Smooth muscle cell (in vitro differentiated cells): Measurements from ENCODE around the gene PRKAG2. TPM values are rescaled to one million over a fixed set of nuclear protein-coding genes. Genes with fewer than 3 reads are reported as not detected.

Experiments
- DNase-seq: peaks from one replicate; lab custom pipeline; 2025; ENCODE audit not compliant: unreplicated experiment; lab: John Stamatoyannopoulos, UW
- H2AFZ ChIP-seq: fragments of 200-600 bp; sonication (generic); 2 replicates; pipeline ENCODE4 v1.6.0; 2016; ENCODE audit warnings: antibody characterized with exemption, low read depth, mild to moderate bottlenecking
- H3F3A ChIP-seq: fragments of 200-600 bp; sonication (generic); 2 replicates; pipeline ENCODE4 v1.6.0; 2017; ENCODE audit warnings: antibody characterized with exemption, low read depth
- H3K27ac ChIP-seq: fragments of 200-600 bp; sonication (generic); 2 replicates; pipeline ENCODE4 v1.5.1; 2016; ENCODE audit warnings: low read depth, mild to moderate bottlenecking
- H3K27me3 ChIP-seq: fragments of 200-600 bp; sonication (generic); 2 replicates; pipeline ENCODE4 v1.6.1; 2016; ENCODE audit warnings: low read depth, mild to moderate bottlenecking
- H3K36me3 ChIP-seq: fragments of 200-600 bp; sonication (generic); 2 replicates; pipeline ENCODE4 v1.5.1; 2016; ENCODE audit warnings: low read depth
- H3K4me1 ChIP-seq: fragments of 200-600 bp; sonication (generic); 2 replicates; pipeline ENCODE4 v1.5.1; 2016; ENCODE audit warnings: low read depth
- H3K4me2 ChIP-seq: fragments of 200-600 bp; sonication (generic); 2 replicates; pipeline ENCODE4 v1.6.0; 2016; ENCODE audit warnings: mild to moderate bottlenecking
- H3K4me3 ChIP-seq: fragments of 200-600 bp; sonication (generic); 2 replicates; pipeline ENCODE4 v1.5.1; 2016; ENCODE audit warnings: mild to moderate bottlenecking
- H3K79me2 ChIP-seq: fragments of 200-600 bp; sonication (generic); 2 replicates; pipeline ENCODE4 v1.6.0; 2016; ENCODE audit warnings: low read depth, mild to moderate bottlenecking
- H3K9ac ChIP-seq: fragments of 200-600 bp; sonication (generic); 2 replicates; pipeline ENCODE4 v1.6.0; 2016; ENCODE audit warnings: low read depth
- H3K9me3 ChIP-seq: fragments of 200-600 bp; sonication (generic); replicated peaks from 2 replicates; pipeline ENCODE4 v1.5.1; 2016; ENCODE audit warnings: low read depth
- H4K20me1 ChIP-seq: fragments of 200-600 bp; sonication (generic); 2 replicates; pipeline ENCODE4 v1.6.0; 2016; ENCODE audit warnings: low read depth
- WGBS: methylation state at CpG from one replicate; pipeline ENCODE4 v1.1.7; 2016; ENCODE audit warnings: low lambda C conversion rate; 5-methylcytosine and 5-hydroxymethylcytosine counted together
- polyA plus RNA-seq: library from polyadenylated mRNA; unstranded; fragments of >200 nt; fragmentation: Nextera tagmentation; extraction: Ambion mirVana; gene quantifications from 2 replicates; pipeline ENCODE4 v1.2.1, GENCODE V29; 2016
- total RNA-seq: library from RNA; depleted of rRNA; stranded (reverse); fragments of >200 nt; gene quantifications from 2 replicates; pipeline ENCODE4 v1.2.3, GENCODE V29; 2014
- TF ChIP-seq, protein P1 (sequence below): fragments of 200-600 bp; sonication (generic); IDR thresholded peaks from 2 replicates; pipeline ENCODE4 v1.5.1; 2017; ENCODE audit warnings: borderline replicate concordance, mild to moderate bottlenecking, antibody characterized with exemption; ENCODE audit not compliant: insufficient read depth, poor library complexity, severe bottlenecking

Gene PRKAG2
- total and polyA plus RNA-seq, 2 experiments from 2014 or later = 3.5 to 3.9 TPM

DNA sequence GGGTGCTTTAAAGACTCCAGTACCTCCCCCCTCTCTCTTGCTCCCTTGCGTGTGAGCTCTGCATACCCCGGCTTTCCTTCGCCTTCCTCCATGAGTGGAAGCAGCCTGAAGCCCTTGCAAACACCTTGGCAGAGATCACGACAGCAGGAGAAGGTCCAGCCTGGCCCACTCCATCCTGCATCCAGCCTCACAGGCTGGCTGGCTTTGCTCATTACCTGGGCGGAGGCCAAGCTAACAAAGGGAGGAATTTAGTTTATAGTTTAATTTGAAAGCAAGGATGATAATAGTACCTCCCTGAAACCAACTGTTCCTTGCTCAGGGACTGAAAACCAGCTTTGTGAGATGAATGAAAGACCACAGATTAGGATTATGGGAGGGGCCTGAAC, 99.4 kb downstream of the PRKAG2 start:
- no peak for DNase-seq
- Histone ChIP-seq H3K9ac (no peak overlapping the region), H3K4me1 (no peaks in the 10 kb centered on the region), H3K4me3 (no peak overlapping the region), H4K20me1 (no peaks in the 10 kb centered on the region), H3K4me2 (no peak overlapping the region), H3K27me3 (peaks cover 14% of the 10 kb centered on the region), H2AFZ (no peak overlapping the region), H3K79me2 (no peaks in the 10 kb centered on the region), H3K27ac (no peak overlapping the region), H3K9me3 (no peaks in the 10 kb centered on the region), H3K36me3 (no peaks in the 10 kb centered on the region), H3F3A (no peaks in the 10 kb centered on the region)
- WGBS = 97% methylated on average over 5 of the region's 5 CpGs
- TF ChIP-seq, protein P1, sequence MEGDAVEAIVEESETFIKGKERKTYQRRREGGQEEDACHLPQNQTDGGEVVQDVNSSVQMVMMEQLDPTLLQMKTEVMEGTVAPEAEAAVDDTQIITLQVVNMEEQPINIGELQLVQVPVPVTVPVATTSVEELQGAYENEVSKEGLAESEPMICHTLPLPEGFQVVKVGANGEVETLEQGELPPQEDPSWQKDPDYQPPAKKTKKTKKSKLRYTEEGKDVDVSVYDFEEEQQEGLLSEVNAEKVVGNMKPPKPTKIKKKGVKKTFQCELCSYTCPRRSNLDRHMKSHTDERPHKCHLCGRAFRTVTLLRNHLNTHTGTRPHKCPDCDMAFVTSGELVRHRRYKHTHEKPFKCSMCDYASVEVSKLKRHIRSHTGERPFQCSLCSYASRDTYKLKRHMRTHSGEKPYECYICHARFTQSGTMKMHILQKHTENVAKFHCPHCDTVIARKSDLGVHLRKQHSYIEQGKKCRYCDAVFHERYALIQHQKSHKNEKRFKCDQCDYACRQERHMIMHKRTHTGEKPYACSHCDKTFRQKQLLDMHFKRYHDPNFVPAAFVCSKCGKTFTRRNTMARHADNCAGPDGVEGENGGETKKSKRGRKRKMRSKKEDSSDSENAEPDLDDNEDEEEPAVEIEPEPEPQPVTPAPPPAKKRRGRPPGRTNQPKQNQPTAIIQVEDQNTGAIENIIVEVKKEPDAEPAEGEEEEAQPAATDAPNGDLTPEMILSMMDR = no peak

DNA sequence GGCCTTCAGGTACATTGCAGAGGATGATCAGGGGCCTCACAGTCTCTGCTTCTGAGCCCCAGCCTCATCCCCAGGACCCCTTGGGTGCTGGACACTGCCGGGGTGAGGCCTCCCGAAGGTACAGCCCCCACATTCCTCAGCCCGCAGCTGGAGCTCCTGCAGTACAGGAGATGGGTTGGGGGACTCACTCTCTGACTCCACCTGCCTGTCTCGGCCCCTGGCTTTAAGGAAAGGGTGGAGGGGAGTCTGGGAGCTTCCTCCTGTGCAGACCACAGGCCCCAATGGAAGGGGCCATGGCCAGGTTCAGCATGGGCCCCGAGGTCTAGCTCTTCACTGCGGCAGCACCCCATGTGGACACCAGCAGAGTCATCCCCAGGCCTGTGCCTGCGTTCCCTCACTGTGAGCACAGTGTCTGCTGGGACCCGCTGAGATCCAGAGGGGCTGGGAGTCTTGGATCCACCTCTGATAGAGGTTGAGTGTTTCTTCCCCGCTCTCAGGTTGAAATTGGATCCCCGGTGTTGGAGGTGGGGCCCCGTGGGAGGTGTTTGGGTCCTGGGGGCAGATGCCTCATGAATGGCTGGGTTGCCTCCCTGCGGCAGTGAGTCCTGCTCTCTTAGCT, 99.9 kb downstream of the PRKAG2 start:
- Histone ChIP-seq H3K79me2 (no peaks in the 10 kb centered on the region), H3K9ac (no peak overlapping the region), H3K27me3 (peaks cover 19% of the 10 kb centered on the region), H3K4me1 (no peaks in the 10 kb centered on the region), H3K36me3 (no peaks in the 10 kb centered on the region), H3K4me2 (no peak overlapping the region), H2AFZ (no peak overlapping the region), H3K9me3 (no peaks in the 10 kb centered on the region), H3K27ac (no peak overlapping the region), H4K20me1 (no peaks in the 10 kb centered on the region), H3K4me3 (no peak overlapping the region), H3F3A (no peaks in the 10 kb centered on the region)
- WGBS = 93% methylated on average over 11 of the region's 12 CpGs
- TF ChIP-seq, protein P1 = no peak
- DNase-seq = no peak

DNA sequence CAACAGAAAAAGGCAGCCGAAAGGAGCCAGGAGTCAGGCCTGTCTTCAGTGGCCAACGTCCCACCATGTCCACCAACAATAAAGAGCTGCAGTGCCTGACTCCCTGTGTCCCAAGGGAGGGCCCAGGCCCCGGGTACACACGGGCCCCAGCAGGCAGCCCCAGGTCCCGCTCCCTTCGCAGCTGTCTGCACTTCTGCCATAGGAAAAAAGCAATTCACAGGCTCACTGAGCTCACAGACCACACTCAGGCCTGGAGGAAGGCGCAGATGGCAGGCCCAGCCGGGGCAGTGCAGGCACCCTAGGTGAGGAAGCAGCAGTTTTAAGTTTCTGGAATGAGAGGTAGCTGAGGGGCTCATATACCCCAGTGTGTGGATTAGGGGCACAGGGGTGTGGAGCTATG, 100.5 kb downstream of the PRKAG2 start:
- no peak for DNase-seq
- H4K20me1 ChIP-seq = no peaks in the 10 kb centered on the region
- peaks cover 20% of the 10 kb centered on the region for H3K27me3 ChIP-seq
- no peak overlapping the region for H3K4me3 ChIP-seq
- no peak overlapping the region for H3K27ac ChIP-seq
- TF ChIP-seq, protein P1 = no peak
- H3K9me3 ChIP-seq = no peaks in the 10 kb centered on the region
- no peak overlapping the region for H2AFZ ChIP-seq
- H3K36me3 ChIP-seq = no peaks in the 10 kb centered on the region
- 88% methylated on average over 8 of the region's 8 CpGs for WGBS
- no peak overlapping the region for H3K4me2 ChIP-seq
- H3K79me2 ChIP-seq = no peaks in the 10 kb centered on the region
- H3K4me1 ChIP-seq = no peaks in the 10 kb centered on the region
- H3K9ac ChIP-seq = no peak overlapping the region
- no peaks in the 10 kb centered on the region for H3F3A ChIP-seq

DNA sequence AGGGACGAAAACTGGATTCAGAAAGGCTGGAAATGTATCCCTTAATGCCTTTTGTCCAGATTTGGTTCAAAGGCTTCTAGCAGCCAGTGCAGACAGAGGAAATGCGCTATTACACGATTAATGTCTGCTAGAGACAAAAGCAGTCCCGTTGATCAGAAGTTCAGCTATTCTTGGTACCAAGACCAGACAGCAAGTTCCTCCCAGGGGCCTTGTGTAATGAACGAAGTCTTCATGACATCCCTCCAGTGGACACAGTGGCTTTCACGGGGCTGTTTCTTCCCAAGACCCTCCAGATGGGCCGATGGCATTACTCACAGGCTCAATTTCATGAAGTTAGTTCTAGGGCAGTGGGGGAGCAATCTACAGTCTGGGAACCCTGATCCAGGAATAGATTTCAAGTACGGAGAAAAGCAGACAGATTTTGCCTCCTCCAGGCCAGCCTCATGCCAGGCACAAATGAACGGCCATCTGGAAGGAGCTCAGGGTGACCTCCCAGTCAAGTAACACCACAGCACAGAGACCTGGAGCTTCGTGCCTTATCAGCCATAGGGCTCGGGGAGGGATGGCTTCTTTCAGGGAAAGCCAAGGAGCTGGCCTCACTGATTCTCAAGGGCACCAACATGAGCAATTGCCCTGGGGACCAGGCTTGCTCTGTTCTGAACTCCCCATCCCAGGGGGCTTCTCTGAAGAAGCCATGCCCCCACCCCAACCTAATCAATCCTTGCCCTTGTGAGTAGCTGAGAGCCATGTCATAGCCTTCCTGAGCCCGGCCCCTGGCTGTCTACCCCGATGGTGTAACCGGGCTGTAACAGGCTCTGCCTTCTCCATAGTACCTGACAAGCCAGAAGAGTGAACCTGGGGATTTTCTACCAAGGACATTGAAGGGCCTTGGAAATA, 101.1 kb downstream of the PRKAG2 start:
- Histone ChIP-seq H2AFZ (no peak overlapping the region), H3K27me3 (peaks cover 19% of the 10 kb centered on the region), H3K79me2 (no peaks in the 10 kb centered on the region), H3K4me3 (no peak overlapping the region), H3F3A (no peaks in the 10 kb centered on the region), H3K27ac (no peak overlapping the region), H3K4me1 (no peaks in the 10 kb centered on the region), H3K4me2 (no peak overlapping the region), H3K9me3 (no peaks in the 10 kb centered on the region), H3K36me3 (no peaks in the 10 kb centered on the region), H4K20me1 (no peaks in the 10 kb centered on the region), H3K9ac (no peak overlapping the region)
- 82% methylated on average over 14 of the region's 14 CpGs for WGBS
- TF ChIP-seq, protein P1 = no peak
- no peak for DNase-seq
